ENCODE measurements around the gene CPE. TPM values are rescaled to one million over a fixed set of nuclear protein-coding genes. Genes with fewer than 3 reads are reported as not detected.

The CPE gene
- total RNA-seq, 3 donors from 2014 or later (not counting 1 experiment from before 2014, with no cell fraction given) = not detected

GRCh38 chr4:165382640-165383039 lies 3.8 kb downstream of the CPE start:
- Histone ChIP-seq H3K27ac (ENCODE audit: low read length) (no peak overlapping the region), H3K27me3 (ENCODE audit: control insufficient read depth, insufficient read depth, low read length) (peaks cover 23% of the 10 kb centered on the region), H3K9me3 (ENCODE audit: control insufficient read depth, insufficient read depth, low read length) (no peaks in the 10 kb centered on the region), H3K4me1 (ENCODE audit: control insufficient read depth, insufficient read depth, low read length) (peaks cover 8% of the 10 kb centered on the region), H3K36me3 (ENCODE audit: control insufficient read depth, insufficient read depth, low read length) (no peaks in the 10 kb centered on the region), H3K4me3 (ENCODE audit: low read length) (no peak overlapping the region)
- 89% methylated on average over 1 of the region's 1 CpG for WGBS (ENCODE audit: insufficient coverage)
- Mint-ChIP-seq H3K9me3 (no peaks in the 10 kb centered on the region), H3K27ac (no peak overlapping the region), H3K36me3 (no peaks in the 10 kb centered on the region), H3K27me3 (ENCODE audit: low read depth in 2 of 2) (peaks cover 36 to 53% of the 10 kb centered on the region in 2 donors), H3K4me3 (no peak overlapping the region), H3K4me1 (peaks cover 0 to 8% of the 10 kb centered on the region in 2 donors)
- TF ChIP-seq, protein P1, sequence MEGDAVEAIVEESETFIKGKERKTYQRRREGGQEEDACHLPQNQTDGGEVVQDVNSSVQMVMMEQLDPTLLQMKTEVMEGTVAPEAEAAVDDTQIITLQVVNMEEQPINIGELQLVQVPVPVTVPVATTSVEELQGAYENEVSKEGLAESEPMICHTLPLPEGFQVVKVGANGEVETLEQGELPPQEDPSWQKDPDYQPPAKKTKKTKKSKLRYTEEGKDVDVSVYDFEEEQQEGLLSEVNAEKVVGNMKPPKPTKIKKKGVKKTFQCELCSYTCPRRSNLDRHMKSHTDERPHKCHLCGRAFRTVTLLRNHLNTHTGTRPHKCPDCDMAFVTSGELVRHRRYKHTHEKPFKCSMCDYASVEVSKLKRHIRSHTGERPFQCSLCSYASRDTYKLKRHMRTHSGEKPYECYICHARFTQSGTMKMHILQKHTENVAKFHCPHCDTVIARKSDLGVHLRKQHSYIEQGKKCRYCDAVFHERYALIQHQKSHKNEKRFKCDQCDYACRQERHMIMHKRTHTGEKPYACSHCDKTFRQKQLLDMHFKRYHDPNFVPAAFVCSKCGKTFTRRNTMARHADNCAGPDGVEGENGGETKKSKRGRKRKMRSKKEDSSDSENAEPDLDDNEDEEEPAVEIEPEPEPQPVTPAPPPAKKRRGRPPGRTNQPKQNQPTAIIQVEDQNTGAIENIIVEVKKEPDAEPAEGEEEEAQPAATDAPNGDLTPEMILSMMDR (IDR thresholded peaks at IDR 0.05) = no peak
- intact Hi-C loops (cut with micrococcal nuclease) = no loop called here
- DNase-seq = no peak
- no peak for ATAC-seq

DNA sequence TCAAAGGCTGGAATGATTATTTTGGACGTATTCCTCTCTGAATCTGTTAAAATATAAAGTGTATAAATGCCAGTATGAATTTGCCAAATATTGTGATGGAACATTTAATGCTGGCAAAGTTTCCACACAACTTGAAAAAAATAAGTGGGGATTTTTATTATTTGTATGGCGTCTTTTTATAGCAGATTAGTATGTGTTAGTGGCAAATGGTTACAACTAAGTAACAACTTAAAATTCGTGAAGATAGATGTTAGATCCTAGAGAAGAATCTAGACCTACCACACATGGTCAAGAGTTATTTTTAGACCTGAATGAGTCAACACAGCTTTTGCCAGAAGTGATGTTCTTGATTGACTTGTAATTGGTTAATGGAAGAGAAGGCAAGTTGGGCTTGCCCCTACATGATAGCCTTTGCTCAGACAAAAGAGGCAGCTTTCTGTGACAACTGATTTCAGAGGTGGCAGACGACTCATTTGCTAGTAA lies 4.8 kb downstream of the CPE start:
- Histone ChIP-seq H3K27me3 (ENCODE audit: control insufficient read depth, insufficient read depth, low read length) (peaks cover 15% of the 10 kb centered on the region), H3K4me3 (ENCODE audit: low read length) (no peak overlapping the region), H3K36me3 (ENCODE audit: control insufficient read depth, insufficient read depth, low read length) (no peaks in the 10 kb centered on the region), H3K27ac (ENCODE audit: low read length) (no peak overlapping the region), H3K4me1 (ENCODE audit: control insufficient read depth, insufficient read depth, low read length) (peaks cover 7% of the 10 kb centered on the region), H3K9me3 (ENCODE audit: control insufficient read depth, insufficient read depth, low read length) (no peaks in the 10 kb centered on the region)
- Mint-ChIP-seq H3K27ac (no peak overlapping the region), H3K9me3 (no peaks in the 10 kb centered on the region), H3K4me3 (no peak overlapping the region), H3K27me3 (ENCODE audit: low read depth in 2 of 2) (peaks cover 29 to 53% of the 10 kb centered on the region in 2 donors), H3K4me1 (peaks cover 0 to 4% of the 10 kb centered on the region in 2 donors), H3K36me3 (no peaks in the 10 kb centered on the region)
- TF ChIP-seq, protein P1 (IDR thresholded peaks at IDR 0.05) = no peak
- 80% methylated on average over 4 of the region's 4 CpGs for WGBS (ENCODE audit: insufficient coverage)
- DNase-seq (no peak), ATAC-seq (no peak)
- intact Hi-C loops (cut with micrococcal nuclease) = no loop called here

DNA sequence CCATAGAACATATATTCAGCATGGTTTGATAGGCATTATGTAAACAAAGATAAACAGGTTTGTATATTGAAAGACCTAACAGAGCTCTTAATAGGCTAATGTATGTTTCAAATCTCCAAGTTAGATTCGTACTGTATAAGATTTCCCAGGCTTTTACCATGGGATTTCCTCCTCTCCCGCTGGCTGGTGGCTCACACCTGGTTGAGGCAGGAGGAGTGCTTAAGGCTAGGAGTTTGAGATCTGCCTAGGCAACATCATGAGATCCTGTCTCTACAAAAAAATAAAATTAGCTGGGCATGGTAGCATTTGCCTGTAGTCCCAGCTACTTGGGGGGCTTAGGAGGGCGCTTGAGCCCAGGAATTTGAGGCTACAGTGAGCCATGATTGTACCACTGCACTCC lies 5.4 kb downstream of the CPE start:
- ATAC-seq = no peak
- no peaks in the 10 kb centered on the region for H3K36me3 Mint-ChIP-seq
- no peaks in the 10 kb centered on the region for H3K36me3 ChIP-seq (ENCODE audit: control insufficient read depth, insufficient read depth, low read length)

More for the DNA sequence above, 5.4 kb downstream of the CPE start:
- TF ChIP-seq, protein P1 (IDR thresholded peaks at IDR 0.05) = no peak
- Mint-ChIP-seq H3K9me3 (no peaks in the 10 kb centered on the region), H3K4me1 (no peaks in the 10 kb centered on the region), H3K27ac (no peak overlapping the region), H3K4me3 (no peak overlapping the region), H3K27me3 (ENCODE audit: low read depth in 2 of 2) (peaks cover 31 to 56% of the 10 kb centered on the region in 2 donors)
- Histone ChIP-seq H3K27ac (ENCODE audit: low read length) (no peak overlapping the region), H3K9me3 (ENCODE audit: control insufficient read depth, insufficient read depth, low read length) (no peaks in the 10 kb centered on the region), H3K27me3 (ENCODE audit: control insufficient read depth, insufficient read depth, low read length) (peaks cover 12% of the 10 kb centered on the region), H3K4me1 (ENCODE audit: control insufficient read depth, insufficient read depth, low read length) (peaks cover 3% of the 10 kb centered on the region), H3K4me3 (ENCODE audit: low read length) (no peak overlapping the region)
- intact Hi-C loops (cut with micrococcal nuclease) = no loop called here
- no peak for DNase-seq
- WGBS (ENCODE audit: insufficient coverage) = 92% methylated on average over 2 of the region's 3 CpGs

Data from natural killer cell (primary cell).